B cell (primary cell): ENCODE measurements around the gene PODN. TPM values are rescaled to one million over a fixed set of nuclear protein-coding genes. Genes with fewer than 3 reads are reported as not detected.

Experiments used
- ATAC-seq: fragments of 200-7000 bp; cut with Tn5 transposase; one replicate; pipeline ENCODE4 v1.10.0; 2021; ENCODE audit warnings: low read depth, mild to moderate bottlenecking, moderate number of reproducible peaks, moderate library complexity
- CTCF ChIA-PET: fragments of 350-600 bp; sonication (Branson Sonifier 250); formaldehyde crosslinking; loops from one replicate; lab custom pipeline; 2021; ENCODE audit warnings: antibody characterized with exemption, inconsistent platforms; lab: Charles Lee
- POLR2A ChIA-PET: fragments of 350-600 bp; sonication (Branson Sonifier 250); formaldehyde crosslinking; loops from one replicate; lab custom pipeline; 2021; ENCODE audit warnings: antibody characterized with exemption; lab: Charles Lee
- DNase-seq: peaks from one replicate; pipeline ENCODE4 v3.0.0; 2013
- H2AFZ ChIP-seq: 2 replicates; pipeline ENCODE4 v1.6.1; 2012; ENCODE audit warnings: mild to moderate bottlenecking, low read depth, low read length; ENCODE audit not compliant: insufficient read depth, poor library complexity, severe bottlenecking
- H3K27ac ChIP-seq, 2 donors: 1 replicate in 1 of 2; 2 replicates in 1 of 2; pipeline ENCODE4 v1.5.1; 2012 to 2013; ENCODE audit warnings: low read length in 2 of 2, mild to moderate bottlenecking in 2 of 2, moderate library complexity in 1 of 2
- H3K27me3 ChIP-seq, 4 experiments: fragments of 200-600 bp in 1 of 4; sonication (generic) in 1 of 4; replicated peaks in 1 of 4; 1 replicate in 2 of 4; 2 replicates in 2 of 4; pipeline versions ENCODE4 v1.6.1 to v1.7.0; 2013 to 2016; ENCODE audit warnings: low read length in 3 of 4, mild to moderate bottlenecking in 2 of 4, mixed read lengths in 1 of 4, moderate library complexity in 1 of 4; ENCODE audit not compliant: insufficient read depth in 4 of 4, control insufficient read depth in 3 of 4; ENCODE audit errors: control extremely low read depth in 1 of 4
- H3K36me3 ChIP-seq, 2 experiments: replicated peaks in 1 of 2; 1 replicate in 1 of 2; 2 replicates in 1 of 2; pipeline versions ENCODE4 v1.6.1 to v1.7.1; 2013; ENCODE audit warnings: low read length in 1 of 2; ENCODE audit not compliant: insufficient read depth in 2 of 2, control insufficient read depth in 1 of 2; ENCODE audit errors: control extremely low read depth in 1 of 2, extremely low read depth in 1 of 2
- H3K4me1 ChIP-seq, 2 donors: fragments of 200-600 bp in 1 of 2; sonication (generic) in 1 of 2; 1 replicate in 1 of 2; 2 replicates in 1 of 2; pipeline versions ENCODE4 v1.5.1 to v1.6.1; 2013 to 2017; ENCODE audit warnings: low read length in 2 of 2; ENCODE audit not compliant: control insufficient read depth in 2 of 2, insufficient read depth in 2 of 2
- H3K4me2 ChIP-seq: replicated peaks from 2 replicates; pipeline ENCODE3; 2012; ENCODE audit warnings: mild to moderate bottlenecking, low read depth, low read length; ENCODE audit not compliant: poor library complexity, severe bottlenecking
- H3K4me3 ChIP-seq, 5 experiments: fragments of 200-600 bp in 1 of 5; sonication (generic) in 1 of 5; 1 replicate in 3 of 5; 2 replicates in 2 of 5; pipeline versions ENCODE4 v1.5.1 to v1.7.0; 2011 to 2016; ENCODE audit warnings: low read length in 4 of 5, mild to moderate bottlenecking in 4 of 5, low read depth in 2 of 5, control low read depth in 1 of 5, moderate library complexity in 1 of 5; ENCODE audit not compliant: insufficient read depth in 1 of 5; ENCODE audit errors: control extremely low read depth in 1 of 5, extremely low read depth in 1 of 5
- H3K79me2 ChIP-seq: fragments of 200-600 bp; sonication (generic); one replicate; pipeline ENCODE4 v1.6.0; 2016; ENCODE audit warnings: low read length; ENCODE audit not compliant: control insufficient read depth, insufficient read depth
- H3K9ac ChIP-seq: fragments of 200-600 bp; sonication (generic); 2 replicates; pipeline ENCODE4 v1.6.1; 2017; ENCODE audit warnings: mild to moderate bottlenecking, low read length, moderate library complexity
- H3K9me3 ChIP-seq, 3 donors: one replicate each; pipeline versions ENCODE4 v1.6.1 to v1.7.1; 2013; ENCODE audit warnings: low read length in 2 of 3; ENCODE audit not compliant: control insufficient read depth in 2 of 3, insufficient read depth in 1 of 3; ENCODE audit errors: control extremely low read depth in 1 of 3
- H4K20me1 ChIP-seq: 2 replicates; pipeline ENCODE4 v1.6.0; 2012; ENCODE audit warnings: mild to moderate bottlenecking, low read length; ENCODE audit not compliant: insufficient read depth, control insufficient read depth, poor library complexity, severe bottlenecking
- H3K27ac Mint-ChIP-seq: one replicate; pipeline ENCODE4 v1.8.0; 2021; ENCODE audit warnings: mixed read lengths
- H3K27me3 Mint-ChIP-seq: one replicate; pipeline ENCODE4 v1.8.0; 2021; ENCODE audit warnings: mixed read lengths
- H3K4me1 Mint-ChIP-seq: one replicate; pipeline ENCODE4 v1.8.0; 2021; ENCODE audit warnings: mixed read lengths
- H3K4me3 Mint-ChIP-seq: one replicate; pipeline ENCODE4 v1.8.0; 2021; ENCODE audit warnings: mixed read lengths
- H3K9me3 Mint-ChIP-seq: one replicate; pipeline ENCODE4 v1.8.0; 2022; ENCODE audit warnings: mixed read lengths; ENCODE audit not compliant: insufficient read depth
- EZH2 ChIP-seq: IDR thresholded peaks from 2 replicates; pipeline ENCODE4 v1.6.1; 2012; ENCODE audit warnings: borderline replicate concordance, low read depth, mild to moderate bottlenecking, moderate library complexity, low read length; ENCODE audit not compliant: insufficient read depth, poor library complexity, severe bottlenecking
- WGBS: methylation state at CpG from one replicate; pipeline ENCODE4 v1.1.5; 2013; ENCODE audit warnings: missing lambda C conversion rate; ENCODE audit not compliant: insufficient coverage; 5-methylcytosine and 5-hydroxymethylcytosine counted together
- intact Hi-C: fragments of 100-400 bp; cut with micrococcal nuclease; formaldehyde crosslinking; loops from one replicate; pipeline ENCODE4 v1.10.0; 2022
- polyA plus RNA-seq: library from polyadenylated mRNA; depleted of rRNA; stranded (reverse); fragments of >200 nt; gene quantifications from 2 replicates; pipeline ENCODE4 v1.2.3, GENCODE V29; 2012
- total RNA-seq, 2 donors: library from RNA; stranded (reverse); fragments of 120-200 nt in 1 of 2; gene quantifications; 1 replicate in 1 of 2; 2 replicates in 1 of 2; pipeline versions ENCODE4 v1.2.3 to v1.2.4, GENCODE V29; 2013 to 2022

The PODN gene
- total and polyA plus RNA-seq, 2 donors (not counting 1 experiment from before 2014, with no cell fraction given) = not detected

GRCh38 chr1:53122201-53122885 is 60.3 kb downstream of the PODN start:
- H3K4me3 Mint-ChIP-seq = no peak overlapping the region
- Histone ChIP-seq H3K4me3 (no peak overlapping the region), H3K4me2 (no peak overlapping the region), H3K9ac (no peak overlapping the region), H4K20me1 (no peaks in the 10 kb centered on the region), H3K9me3 (no peaks in the 10 kb centered on the region), H3K27me3 (no peaks in the 10 kb centered on the region), H2AFZ (no peak overlapping the region), H3K27ac (no peak overlapping the region), H3K36me3 (no peaks in the 10 kb centered on the region), H3K79me2 (no peaks in the 10 kb centered on the region), H3K4me1 (no peaks in the 10 kb centered on the region)
- ChIA-PET CTCF (no interaction called here), POLR2A (no interaction called here)
- H3K4me1 Mint-ChIP-seq = no peaks in the 10 kb centered on the region
- intact Hi-C loops = no loop called here
- peaks cover 8% of the 10 kb centered on the region for H3K27me3 Mint-ChIP-seq
- no peak for DNase-seq
- H3K27ac Mint-ChIP-seq = no peak overlapping the region
- WGBS = 84% methylated on average over 9 of the region's 10 CpGs
- ATAC-seq = no peak
- no peak for TF ChIP-seq EZH2
- no peaks in the 10 kb centered on the region for H3K9me3 Mint-ChIP-seq

GRCh38 chr1:53122961-53123413 is 61.0 kb downstream of the PODN start:
- Histone ChIP-seq H3K9ac (no peak overlapping the region), H3K4me2 (no peak overlapping the region), H3K4me1 (no peaks in the 10 kb centered on the region), H4K20me1 (no peaks in the 10 kb centered on the region), H3K4me3 (no peak overlapping the region), H3K27ac (no peak overlapping the region), H3K9me3 (no peaks in the 10 kb centered on the region), H3K36me3 (no peaks in the 10 kb centered on the region), H3K79me2 (no peaks in the 10 kb centered on the region), H3K27me3 (no peaks in the 10 kb centered on the region), H2AFZ (no peak overlapping the region)
- DNase-seq (no peak), ATAC-seq (no peak)
- WGBS = 91% methylated on average over 6 of the region's 7 CpGs
- H3K4me3 Mint-ChIP-seq = no peak overlapping the region
- no peak overlapping the region for H3K27ac Mint-ChIP-seq
- no peaks in the 10 kb centered on the region for H3K9me3 Mint-ChIP-seq
- intact Hi-C loops = no loop called here
- TF ChIP-seq EZH2 = no peak
- ChIA-PET CTCF (no interaction called here), POLR2A (no interaction called here)
- peaks cover 7% of the 10 kb centered on the region for H3K27me3 Mint-ChIP-seq
- H3K4me1 Mint-ChIP-seq = no peaks in the 10 kb centered on the region
